NCI-H1436 treated with DMSO at 0.1 percent for 48 hours (cell line): Measurements from ENCODE around the gene CCDC61.

Source experiments
- DNase-seq: peaks from one replicate; lab custom pipeline; 2025; lab: John Stamatoyannopoulos, UW

Gene CCDC61

DNA sequence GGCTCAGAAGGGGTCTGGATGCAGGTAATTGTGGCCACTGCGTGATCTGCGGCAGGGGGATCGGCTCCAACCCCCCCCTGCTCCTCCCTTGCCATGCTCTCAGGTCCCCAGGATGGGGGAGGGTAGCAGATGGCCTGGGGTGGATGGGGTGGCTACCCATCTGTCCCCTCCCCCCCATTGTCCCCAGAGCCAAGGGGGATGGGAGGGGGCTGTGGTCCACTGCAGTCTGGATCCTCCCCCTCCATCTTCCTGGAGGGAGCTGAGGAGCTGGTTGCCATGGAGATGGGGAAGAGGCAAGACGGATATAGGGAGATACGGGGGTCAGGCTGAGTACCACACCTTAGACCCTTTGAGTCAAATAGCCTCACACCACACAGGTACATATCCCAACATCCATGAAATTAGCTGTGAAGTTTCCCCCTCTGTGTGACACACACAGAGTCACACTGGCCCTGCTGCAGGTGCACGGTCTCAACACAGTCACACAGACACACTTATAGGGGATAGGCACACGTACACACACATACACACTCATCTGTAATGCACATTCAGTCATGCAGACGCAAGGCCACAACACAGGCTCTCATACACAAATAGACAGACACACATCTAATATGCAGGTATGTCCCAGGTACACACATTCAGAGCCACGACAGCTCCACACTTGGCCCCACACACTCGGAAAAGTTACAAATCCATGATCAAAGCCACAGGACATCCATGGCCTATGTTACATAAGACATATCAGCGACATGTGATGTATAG, 19.8 kb upstream of the CCDC61 start:
- no peak for DNase-seq

DNA sequence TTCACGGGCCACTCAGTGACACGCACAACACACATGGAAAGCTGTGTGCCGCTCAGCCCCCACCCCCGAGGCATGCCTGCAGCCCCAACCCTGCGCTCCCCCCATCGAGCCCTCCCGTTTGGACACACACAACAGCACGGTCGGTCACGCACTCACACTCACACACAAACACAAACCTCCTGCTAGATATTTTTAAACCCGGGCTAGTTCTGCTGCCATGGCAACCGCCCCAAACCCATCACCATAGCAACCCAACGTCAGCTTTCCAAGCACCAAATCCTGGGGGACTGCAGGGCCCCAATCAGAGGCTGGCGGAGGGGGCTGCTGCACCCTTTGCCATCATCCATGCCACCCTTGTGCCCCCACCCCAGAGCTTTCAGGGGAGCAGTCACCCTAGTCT, 19.1 kb upstream of the CCDC61 start:
- DNase-seq: no peak

DNA sequence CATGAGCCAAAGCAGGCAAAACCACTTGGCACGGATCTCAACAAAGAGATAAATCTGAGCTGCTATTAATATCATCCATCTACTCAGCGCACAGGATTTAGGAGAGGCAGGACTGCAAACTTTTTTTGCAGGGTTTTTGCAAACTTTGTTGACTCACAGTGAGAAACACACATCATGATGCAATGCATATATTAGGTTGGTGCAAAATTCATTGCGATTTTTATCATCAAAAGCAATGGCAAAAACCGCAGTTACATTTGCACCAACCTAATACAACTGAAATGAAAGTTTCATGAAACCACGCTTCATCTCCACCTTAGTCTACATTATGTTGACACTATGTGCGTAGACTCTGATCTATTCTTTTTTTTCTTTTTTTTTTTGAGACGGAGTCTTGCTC, 17.1 kb upstream of the CCDC61 start:
- no peak for DNase-seq

DNA sequence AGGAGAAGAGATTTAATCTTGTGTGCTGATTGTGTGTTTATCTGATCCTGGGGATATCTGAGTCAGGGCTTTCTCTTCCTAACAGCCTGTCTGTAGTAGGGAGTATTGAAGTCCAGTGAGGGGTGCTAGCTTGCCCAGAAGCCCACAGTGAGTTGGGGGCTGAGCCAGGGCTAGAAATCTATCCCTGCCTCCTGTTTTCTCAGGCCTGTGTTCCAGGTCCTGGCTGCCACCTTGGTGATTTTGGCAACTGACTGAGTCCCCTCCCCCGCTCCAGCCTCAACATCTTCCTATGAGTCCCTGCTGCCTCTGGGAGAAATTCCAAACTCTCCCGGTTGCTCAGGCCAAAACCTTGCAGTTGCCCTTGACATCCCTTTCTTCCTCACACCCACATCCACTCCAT, 13.9 kb upstream of the CCDC61 start:
- DNase-seq: no peak

DNA sequence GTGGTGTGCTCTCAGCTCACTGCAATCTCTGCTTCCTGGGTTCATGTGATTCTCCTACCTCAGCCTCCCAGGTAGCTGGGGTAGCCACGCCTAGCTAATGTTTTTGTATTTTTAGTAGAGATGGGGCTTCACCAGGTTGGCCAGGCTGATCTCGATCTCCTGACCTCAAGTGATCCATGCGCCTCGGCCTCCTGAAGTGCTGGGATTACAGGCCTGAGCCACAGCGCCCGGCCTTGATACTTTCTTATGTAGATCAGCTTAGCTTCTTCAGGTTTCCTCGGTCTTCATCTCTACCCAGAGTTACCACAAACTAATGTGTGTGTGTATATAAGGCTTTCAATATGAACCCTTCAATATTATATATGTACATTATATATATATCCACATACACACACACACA, 9.9 kb upstream of the CCDC61 start:
- no peak for DNase-seq

DNA sequence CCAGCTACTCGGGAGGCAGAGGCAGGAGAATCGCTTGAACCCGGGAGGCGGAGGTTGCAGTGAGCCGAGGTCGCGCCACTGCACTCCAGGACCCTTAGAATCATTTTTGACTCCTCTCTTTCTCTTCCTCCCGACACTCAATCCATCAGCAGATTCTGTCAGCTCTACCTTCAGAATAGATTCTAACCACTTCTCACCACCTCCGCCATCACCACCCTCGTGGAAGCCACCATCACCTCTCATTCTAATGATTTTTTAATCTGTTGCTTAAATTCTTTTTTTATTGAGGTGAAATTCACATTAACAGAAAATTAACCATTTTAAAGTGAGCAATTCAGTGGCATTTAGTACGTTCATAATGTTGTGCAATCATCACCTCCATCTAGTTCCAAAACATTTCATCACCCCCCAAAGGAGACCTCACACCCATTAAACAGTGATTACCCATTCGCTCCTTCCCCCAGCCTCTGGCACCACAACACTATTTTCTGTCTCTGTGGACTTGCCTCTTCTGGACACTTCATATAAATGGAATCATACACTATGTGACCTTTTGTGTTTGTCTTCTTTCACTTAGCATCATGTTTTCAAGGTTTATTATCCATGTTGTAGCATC, 5.0 kb upstream of the CCDC61 start:
- no peak for DNase-seq

DNA sequence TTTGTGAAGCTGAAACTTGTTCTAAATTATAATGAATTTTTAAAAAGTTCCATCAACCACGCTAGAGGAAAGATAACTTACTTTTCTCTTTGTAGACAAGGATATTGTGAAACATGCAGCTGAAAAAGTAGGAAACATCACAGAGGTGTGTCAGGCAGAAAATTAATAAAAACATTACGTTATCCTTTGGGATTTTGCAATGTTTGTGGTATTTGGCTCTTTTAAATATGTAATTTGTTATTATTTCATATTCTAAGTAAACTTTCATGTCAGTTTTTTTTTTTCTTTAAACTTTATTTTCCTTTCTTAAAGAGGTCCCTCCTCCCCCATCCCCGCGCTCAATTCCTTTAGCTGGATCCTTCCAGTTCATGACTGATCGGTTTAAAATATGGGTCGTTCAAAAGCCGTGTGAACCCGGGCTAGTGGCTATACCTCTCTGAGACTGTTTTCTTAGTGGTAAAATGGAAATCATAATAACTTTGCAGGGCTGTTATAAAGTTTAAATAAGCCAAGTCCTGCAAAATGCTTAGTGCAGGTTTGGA, 740 bp upstream of the CCDC61 start:
- DNase-seq: no peak

DNA sequence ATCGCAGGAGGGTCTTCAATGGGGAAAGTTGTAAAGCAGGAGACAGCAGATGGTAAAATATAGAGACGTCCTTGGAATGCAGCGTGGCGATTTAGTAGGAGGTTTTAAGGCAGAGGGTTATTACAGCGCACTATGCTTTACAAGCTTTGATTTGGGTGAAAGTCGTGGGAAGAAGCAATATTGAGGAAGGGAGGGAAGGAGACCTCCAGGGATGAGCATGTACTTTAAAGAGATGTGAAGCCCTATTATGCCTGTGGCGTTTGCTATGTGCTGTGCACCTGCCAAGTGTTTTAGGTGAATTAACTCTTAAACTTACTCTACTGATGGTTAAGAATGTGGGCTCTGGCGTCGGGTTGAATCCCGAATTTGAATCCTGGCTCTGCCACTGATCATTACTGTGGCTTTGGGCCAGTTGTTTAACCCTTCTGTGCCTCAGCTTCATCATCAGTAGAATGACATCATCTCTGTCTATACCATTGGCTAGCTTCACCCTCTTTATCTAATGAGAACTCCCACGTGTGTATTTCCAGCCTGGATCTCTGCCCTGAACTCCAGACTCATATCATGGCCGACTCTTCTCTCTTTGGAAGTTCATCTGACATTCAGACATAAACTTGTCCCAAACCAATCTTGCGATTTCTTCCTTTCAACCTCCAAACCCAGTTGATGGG, 583 bp downstream of the CCDC61 start:
- no peak for DNase-seq

DNA sequence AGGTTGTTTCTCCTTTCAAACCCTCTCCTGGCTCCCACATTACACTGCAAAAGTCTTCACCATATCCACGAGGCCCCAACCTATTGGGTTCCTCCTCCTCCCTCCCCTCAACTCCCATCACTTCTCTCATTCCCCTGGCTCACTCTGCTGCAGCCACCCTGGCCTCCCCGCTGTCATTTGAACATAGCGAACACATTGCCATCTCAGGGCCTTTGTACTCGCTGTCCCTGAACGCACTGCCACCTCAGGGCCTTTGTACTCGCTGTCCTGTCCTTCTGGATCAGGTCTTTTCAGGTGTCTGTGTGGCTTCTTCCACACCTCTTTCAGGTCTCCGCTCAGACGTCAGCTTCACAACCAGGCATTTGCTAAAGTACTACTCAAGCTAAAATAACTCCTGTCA, 1.7 kb downstream of the CCDC61 start:
- no peak for DNase-seq

DNA sequence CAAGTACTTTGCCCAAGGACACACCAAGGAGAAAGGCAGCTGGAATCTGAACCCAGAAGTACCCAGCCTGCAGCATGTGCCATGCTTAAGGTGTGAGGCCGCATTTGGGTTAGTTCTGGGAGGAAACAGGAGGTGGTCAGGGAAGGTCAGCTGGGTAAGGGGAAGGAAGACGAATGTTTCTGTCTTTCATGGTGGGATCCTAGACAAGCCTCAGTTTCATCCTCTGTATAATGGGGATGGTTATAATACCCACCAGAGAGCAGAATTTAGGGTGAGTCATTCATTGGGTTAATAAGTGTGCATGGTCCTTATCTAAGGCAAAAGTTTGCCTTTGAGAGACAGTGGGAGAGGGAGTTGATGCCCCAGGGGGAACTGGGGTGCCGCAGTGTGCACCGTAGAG, 3.6 kb downstream of the CCDC61 start:
- no peak for DNase-seq

DNA sequence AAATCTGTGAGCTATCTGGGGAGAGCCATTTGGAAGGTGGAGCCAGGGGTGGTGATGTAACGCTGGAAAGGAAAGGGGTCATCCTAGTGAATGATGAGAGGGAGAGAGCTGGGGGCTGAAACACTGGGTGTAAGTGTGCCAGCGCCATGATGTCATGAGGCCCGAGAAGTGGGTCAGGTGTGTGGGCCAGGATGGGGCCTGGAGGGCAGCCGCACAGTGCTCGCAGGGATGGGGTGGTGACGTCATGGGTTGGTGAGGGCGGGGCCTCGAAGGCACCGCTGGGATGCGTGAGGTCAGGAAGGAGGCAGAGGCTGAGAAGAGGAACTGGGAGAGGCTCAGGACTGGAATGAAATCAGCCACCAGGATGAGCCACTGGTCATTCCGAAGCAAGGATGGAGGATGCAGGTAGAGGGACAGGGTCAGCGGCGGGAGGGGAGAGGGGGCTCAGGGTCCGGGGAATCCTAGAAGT, 4.4 kb downstream of the CCDC61 start:
- no peak for DNase-seq

DNA sequence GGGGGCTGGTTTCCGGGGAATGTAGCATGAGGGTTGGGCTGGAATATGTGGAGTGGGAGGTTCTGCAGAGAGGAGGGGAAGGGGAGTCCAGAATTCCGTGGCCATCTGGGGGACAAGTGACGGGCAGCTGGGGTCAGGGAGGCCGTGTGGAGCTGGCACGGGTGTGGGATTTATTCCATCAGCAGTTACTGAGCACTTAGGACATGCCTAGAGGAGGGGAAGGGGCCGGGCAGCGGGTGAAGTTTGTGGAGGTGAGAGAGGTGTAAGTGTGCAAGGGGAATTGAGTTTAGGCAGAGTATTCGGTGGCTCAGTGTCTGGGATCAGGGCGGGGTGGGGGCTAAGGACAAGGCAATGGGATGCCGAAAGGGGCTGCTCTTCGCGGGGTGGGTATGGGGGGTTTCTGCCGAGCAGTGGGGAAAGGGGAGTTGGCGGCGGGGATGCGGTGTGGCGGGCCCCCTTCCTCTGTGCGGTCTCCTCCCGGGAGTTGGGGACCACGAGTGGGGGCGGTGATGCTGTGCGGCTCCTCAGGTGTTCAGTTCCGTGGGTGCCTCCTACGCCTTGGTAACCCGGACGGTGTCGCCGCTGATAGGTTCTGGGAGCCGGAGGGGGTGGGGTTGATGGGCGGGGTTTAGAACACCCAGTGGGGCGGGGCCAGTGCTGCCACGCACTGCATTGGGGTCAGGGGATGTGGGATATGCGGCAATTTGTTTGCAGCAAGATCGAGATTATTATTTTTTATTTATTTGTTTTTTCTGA, 5.4 kb downstream of the CCDC61 start:
- no peak for DNase-seq

DNA sequence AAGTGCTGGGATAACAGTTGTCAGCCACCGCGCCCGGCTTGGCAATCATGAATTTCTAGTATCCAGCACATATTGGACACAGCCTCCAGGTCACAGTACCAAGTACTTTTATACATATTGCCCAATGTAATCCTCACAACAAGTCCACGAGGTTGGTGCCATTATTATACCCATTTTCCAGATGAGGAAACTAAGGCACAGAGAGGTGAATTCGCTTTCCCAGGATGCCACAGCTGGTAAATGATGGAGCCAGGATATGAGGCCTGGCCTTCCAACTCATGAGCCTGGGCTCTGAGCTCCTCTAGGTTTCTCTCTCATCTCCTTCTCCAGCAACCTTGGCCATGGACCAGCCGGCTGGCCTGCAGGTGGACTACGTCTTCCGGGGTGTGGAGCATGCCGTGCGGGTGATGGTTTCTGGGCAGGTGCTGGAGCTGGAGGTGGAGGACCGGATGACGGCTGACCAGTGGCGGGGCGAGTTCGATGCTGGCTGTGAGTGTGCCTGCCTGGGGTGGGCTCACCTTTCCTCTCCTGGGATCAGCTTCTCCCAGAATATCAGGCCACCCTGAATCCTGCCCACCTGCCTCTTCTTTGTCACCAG, 7.5 kb downstream of the CCDC61 start:
- no peak for DNase-seq

DNA sequence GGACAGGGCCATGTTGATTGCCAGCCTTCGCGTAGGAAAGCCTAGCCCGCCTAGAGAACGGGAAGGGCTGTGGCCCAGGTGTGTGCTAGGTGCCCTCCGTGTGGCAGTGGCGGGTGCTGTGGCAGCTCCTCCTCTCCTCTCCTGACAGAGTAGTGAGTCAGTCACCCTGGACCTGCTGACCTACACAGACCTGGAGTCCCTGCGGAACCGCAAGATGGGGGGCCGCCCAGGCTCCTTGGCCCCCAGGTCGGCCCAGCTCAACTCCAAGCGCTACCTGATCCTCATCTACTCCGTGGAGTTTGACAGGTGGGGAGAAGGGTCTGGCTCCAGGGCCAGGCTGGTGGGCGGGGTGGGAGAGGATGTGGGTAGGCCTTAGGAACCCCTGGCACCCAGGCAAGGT, 11.1 kb downstream of the CCDC61 start:
- DNase-seq: no peak

DNA sequence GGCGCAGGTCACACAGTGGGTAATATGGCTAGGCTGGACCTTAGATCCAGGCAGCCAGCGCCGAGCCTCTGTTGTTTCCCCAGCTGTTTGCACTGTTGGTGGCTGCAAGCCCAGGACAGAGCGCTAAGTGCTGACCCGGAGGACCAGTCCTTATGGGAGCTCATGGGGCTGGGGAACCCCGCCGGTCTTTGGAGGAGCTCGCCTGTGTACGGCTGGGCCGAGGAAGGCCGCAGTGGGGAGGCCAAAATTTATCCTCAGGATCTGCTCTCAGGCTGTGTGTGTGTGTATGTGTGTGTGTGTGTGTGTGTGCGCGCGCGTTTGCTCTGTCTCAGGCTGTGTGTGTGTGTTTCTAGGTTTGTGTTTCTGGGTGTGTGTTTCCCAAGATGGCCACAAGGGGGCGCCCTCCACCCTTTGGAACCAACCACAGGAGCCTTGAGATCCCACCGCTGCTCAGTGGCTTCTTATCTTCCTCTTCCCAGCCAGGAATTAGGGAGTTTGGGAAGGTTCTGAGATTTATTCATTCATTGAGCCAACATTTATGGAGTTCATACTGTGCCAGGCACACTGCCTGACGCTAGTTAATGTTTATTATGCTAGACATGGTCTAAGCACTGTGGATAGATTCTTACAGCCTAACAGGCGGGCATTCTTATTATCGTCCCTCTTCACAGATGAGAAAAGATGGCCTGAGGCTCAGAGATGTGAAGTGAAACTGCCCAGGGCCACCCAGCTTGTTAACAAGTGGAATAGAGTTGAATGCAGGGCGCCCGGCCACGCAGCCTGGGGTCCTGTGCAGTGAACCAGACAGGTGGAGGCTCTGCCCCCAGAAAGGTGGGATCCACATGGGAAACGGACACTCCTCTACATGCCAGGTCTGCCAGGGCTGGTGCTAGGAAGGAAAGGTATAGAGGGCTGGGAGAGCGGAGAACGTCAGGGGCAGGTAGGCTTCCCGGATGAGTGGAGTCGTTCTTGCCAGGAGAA, 14.6 kb downstream of the CCDC61 start:
- DNase-seq: no peak

DNA sequence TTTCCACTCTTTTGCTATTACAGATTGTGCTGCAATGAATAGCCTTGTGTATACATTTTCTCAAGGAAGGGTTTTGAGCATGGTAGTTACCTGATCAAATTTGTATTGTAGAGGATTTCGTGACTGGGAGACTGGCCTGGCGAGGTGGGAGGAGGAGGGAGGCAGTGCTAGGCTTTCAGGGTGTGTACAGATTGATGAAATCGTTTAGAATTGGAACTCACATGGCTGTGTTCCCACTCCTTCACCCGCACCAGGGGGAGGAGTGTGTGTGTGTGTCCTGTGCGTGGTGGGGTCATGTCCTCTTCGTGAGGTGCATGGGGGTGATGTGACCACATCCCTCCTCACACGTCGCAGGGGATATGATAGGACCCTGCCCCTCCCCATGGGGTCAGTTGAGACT, 19.3 kb downstream of the CCDC61 start:
- DNase-seq: no peak

DNA sequence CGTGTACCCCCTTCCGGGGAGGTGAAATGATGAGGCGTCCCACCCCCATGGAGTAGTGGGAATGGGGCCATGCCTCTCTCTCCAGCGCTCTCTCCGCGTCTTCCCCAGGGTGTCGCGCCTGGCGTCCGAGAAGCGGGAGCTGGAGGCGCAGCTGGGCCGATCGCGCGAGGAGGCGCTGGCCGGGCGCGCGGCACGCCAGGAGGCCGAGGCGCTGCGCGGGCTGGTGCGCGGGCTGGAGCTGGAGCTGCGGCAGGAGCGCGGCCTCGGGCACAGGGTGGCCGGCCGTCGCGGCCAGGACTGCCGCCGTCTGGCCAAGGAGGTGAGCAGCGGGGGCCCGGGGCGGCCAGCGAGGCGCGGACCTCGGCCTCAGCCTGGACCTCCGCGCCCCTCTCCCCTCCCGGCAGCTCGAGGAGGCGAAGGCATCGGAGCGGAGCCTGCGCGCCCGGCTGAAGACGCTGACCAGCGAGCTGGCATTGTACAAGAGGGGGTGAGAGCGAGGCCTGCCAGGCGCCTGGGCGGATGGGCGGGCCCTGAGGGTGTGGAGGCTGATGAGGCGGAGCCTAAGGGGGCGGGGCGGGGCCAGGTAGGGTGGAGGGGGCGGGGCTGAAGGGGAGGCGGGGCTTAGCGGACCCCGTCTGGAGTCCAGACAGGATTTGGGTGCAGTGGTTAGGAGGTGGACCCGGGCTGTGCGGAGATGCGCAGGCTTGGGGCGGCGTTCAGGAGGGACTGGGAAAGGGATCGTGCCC, 19.8 kb downstream of the CCDC61 start:
- DNase-seq: no peak

DNA sequence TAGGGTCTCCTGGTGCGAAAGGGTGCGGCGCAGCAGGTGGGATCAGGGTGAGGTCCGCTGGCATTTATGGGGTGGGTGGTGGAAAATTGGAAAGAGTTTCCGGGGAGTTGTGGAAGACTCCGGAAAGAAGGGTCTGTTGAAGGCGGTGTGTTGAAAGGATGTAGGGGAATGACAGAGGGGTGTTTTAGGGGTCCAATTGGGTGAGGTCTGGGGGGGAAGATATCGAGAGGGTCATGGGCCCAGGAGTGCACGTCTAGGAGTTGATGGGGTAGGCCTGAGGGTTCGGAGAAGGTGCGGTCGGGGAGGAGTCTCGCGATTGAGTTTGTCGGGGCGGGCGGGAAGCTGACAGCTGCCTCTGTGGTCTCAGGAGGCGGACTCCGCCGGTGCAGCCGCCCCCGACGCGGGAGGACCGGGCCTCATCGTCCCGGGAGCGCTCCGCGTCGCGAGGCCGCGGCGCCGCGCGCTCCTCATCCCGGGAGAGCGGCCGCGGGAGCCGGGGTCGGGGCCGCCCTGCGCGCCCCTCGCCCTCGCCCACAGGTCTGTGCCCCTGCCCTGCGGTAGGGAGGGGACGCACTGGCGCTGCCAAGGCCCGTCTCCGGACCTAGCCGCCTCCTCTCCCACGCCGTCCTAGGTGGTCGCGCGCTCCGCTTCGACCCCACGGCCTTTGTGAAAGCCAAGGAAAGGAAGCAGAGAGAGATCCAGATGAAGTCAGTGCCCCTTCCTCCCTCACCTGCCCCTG, 20.6 kb downstream of the CCDC61 start:
- DNase-seq: no peak

DNA sequence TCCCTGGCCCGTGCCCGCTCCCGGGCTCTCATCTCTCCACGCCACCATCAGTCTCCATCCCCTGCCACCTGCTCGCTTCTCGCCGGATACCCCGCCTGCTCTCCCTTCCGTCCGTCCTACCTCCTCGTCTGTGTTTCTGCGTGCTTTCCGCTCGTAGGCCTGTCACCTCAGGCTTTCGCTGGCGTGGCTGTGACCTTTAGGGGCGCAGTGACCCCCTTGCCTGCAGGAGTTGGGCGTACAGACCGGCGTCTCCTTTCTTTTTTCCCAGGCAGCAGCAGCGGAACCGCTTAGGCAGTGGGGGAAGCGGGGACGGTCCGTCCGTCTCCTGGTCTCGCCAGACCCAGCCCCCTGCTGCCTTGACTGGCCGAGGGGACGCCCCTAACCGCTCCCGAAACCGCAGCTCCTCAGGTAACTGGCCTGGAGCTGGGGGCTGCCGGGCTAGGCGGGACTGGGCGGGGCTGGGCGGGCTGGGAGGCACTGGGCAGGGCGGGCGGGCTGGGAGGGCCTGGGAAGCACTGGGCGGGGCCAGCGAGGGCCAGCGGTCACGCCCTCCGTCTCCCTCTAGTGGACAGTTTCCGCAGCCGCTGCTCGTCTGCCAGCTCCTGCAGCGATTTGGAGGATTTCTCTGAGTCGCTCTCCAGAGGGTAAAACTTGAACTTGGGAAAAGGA, 21.3 kb downstream of the CCDC61 start:
- DNase-seq: no peak
